ENCODE measurements around the gene GNA14. TPM values are rescaled to one million over a fixed set of nuclear protein-coding genes. Genes with fewer than 3 reads are reported as not detected.

GNA14 gene
- total and polyA plus RNA-seq, 2 of the 8 experiments (the other 6 are each of a cell fraction or from before 2014, with no cell fraction given) = 3.4 to 6.3 TPM

DNA sequence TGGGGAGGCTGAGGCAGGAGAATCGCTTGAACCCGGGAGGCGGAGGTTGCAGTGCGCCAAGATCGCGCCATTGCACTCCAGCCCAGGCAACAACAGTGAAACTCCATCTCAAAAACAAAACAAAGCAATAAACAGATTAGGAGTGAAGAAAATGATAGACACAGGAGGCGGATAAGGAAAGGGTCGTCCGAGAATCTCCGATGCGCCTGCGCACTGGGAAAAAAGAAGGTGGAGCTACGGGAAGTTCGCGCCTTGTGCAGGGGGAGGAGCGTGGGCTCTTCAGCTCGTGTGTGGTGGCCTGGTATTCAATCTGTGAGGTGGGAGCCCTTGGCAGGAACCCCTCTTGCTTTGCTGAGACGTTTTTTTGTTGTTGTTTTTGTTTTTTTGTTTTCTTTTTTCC, 47.3 kb downstream of the GNA14 start (continued):
- no peak for TF ChIP-seq CHD7 (IDR thresholded peaks at IDR 0.05; ENCODE audit: insufficient replicate concordance, low read length)

Data from H1 (cell line).